CD4-positive, alpha-beta T cell treated with Interleukin-6 for 4 hours (primary cell): Measurements from ENCODE around the gene IFIT3.
"Not testable (repeated sequence)": the region's sequence is repeated elsewhere in the genome, so short reads cannot be mapped to it uniquely, and the experiment has no call there.

Experiments used
- DNase-seq: peaks from one replicate; pipeline ENCODE4 v3.0.0-alpha.2; 2020; ENCODE audit warnings: mixed read lengths

Gene IFIT3

GRCh38 chr10:89336241-89336640 is 8.4 kb downstream of the IFIT3 start:
- DNase-seq, result no peak

- peak; percentile 61 for DNase-seq
Observed at GRCh38 chr10:89337484-89337883, 9.7 kb downstream of the IFIT3 start.

DNA sequence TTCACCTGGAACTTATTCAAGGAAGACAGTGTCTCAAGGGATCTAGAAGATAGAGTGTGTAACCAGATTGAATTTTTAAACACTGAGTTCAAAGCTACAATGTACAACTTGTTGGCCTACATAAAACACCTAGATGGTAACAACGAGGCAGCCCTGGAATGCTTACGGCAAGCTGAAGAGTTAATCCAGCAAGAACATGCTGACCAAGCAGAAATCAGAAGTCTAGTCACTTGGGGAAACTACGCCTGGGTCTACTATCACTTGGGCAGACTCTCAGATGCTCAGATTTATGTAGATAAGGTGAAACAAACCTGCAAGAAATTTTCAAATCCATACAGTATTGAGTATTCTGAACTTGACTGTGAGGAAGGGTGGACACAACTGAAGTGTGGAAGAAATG is 10.9 kb downstream of the IFIT3 start:
- no peak for DNase-seq

DNA sequence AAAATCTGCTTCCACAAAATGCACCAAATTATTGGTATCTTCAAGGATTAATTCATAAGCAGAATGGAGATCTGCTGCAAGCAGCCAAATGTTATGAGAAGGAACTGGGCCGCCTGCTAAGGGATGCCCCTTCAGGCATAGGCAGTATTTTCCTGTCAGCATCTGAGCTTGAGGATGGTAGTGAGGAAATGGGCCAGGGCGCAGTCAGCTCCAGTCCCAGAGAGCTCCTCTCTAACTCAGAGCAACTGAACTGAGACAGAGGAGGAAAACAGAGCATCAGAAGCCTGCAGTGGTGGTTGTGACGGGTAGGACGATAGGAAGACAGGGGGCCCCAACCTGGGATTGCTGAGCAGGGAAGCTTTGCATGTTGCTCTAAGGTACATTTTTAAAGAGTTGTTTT is 12.1 kb downstream of the IFIT3 start:
- DNase-seq, result no peak

DNA sequence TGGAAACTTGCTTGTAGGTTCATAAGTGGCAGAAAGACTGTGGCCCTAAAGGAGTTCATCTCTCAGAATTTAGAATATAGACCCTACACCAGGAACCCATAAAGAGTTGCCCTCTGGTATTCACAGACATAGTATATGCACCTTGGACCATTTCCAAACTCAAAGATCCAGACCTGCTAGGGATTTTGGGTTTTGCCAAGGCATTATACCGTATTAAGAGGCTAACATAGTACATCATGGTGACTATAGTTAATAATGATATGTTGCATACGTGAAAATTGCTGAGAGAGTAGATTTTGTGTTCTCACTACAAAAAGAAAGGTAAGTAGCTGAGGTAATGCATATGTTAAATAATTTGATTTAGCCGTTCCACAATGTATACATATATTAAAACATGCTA is 13.9 kb downstream of the IFIT3 start:
- DNase-seq, result no peak

- DNase-seq, result no peak
Observed at GRCh38 chr10:89342206-89342958, 14.6 kb downstream of the IFIT3 start.

DNA sequence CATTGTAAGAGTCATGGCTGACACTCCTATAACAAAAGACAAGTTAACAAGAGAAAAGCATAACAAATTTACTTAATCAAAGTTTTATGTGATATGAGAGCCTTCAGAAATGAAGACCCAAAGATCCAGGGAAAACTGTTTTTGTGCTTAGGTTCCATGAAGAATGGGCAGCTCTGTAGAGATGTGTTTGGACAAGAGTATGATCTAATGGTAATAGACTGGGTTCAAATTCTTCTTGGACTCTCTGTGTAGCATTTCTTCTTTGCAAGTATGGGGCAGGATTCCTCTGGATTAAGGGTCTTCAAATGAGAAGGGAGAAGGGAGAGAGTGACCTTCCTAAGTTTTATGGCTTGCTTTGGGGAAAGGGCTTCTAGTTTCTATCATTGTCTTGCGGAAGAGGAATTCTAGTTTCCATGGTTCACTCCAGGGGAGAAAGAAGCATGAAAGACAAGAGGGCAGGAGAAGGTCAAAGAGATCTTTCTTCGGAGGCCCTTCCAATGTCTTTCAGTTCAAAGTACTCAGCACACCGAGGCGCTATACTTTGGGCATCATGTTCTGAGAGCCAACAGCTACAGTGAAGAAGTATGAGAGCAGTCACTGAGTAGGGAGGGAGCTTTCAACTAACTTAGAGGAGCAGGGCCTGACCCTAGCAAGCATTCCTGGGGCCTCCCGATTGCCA is 15.4 kb downstream of the IFIT3 start:
- DNase-seq, result no peak

DNA sequence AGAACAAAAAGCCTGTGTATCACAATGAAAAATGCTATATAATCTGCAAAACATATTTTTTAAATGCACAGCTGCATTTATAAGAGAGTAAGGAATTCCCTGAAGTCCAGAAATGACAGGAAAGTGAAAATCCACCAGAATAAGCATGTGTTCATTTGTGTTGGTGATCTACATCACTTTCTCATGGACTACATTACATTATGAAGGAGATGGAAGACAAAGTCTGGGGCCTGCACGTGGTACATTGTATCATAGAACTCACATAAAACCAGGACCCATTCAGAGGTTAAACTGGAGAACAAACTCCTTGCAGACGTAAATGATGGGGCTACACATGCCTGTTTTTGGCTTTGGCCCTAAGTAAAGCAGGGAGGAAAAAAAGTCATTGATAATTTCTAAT is 16.4 kb downstream of the IFIT3 start:
- no peak for DNase-seq

GRCh38 chr10:89345367-89346000 is 17.7 kb downstream of the IFIT3 start:
- no peak for DNase-seq

- no peak for DNase-seq
Observed at GRCh38 chr10:89346405-89347254, 18.8 kb downstream of the IFIT3 start.

DNA sequence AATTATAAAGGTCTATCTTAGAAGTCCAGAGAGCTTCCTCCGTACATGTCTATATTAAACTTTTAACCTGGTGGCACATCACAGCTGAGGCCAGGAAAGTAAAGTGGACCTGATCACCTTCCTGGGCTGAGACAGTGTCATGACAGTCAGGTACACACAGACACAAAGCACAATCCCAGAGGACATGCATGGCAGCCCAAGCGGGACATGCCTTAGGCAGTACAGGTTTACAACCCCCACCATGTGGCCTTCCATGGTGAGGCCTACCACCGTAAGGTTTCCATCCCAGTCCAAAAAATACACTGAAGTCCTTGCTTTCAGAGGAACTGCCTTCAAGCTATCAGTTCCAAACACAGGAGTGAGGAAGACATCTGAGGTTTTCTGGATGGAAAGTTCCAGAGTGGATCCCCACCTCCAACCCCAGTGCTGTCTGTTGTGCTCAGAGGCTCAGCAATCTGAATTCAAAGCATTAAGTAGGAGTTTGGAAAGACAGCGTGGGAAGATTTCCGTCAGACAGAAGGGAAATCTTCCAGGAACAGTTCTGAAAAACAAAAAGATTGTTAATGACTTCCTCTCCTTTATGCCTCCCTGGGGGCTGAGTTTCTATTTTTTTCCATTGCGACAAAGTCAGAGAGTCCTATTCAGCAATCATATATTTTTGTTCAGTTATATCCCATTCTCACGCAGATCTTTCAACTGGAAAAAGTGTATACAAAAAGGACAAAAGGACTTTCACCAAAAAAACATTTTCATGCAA is 20.1 kb downstream of the IFIT3 start:
- DNase-seq, result no peak

- DNase-seq, result no peak
Observed at GRCh38 chr10:89348481-89348880, 20.7 kb downstream of the IFIT3 start.

- no peak for DNase-seq
Observed at GRCh38 chr10:89348975-89349374, 21.2 kb downstream of the IFIT3 start.

DNA sequence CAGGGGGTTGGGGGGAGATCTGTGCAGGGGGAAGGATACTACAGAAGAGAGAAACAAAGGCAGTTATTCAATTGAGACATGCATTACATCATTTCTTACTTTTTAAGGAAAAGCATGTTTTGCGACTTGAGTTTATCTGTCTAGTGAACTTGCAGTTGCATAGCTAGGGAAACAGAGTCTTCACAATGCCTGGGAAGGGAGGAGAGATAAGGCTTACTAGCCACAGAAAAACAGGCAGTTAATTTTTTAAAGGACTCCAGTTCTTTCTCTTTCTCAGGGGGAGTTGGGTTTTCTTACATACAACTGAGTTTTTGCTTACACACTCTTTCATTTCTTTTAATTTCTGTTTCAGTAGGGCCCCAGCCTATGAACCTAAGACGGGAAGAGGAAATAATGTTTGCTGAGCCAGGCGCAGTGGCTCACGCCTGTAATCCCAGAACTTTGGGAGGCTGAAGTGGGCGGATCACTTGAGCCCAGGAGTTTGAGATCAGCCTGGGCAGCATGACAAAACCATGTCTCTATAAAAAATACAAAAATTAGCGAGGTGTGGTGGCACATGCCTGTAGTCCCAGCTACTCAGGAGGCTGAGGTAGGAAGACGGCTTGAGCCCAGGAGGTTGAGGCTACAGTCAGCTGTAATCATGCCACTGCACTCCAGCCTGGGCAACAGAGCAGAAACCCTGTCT is 23.0 kb downstream of the IFIT3 start:
- not testable (repeated sequence) for DNase-seq

DNA sequence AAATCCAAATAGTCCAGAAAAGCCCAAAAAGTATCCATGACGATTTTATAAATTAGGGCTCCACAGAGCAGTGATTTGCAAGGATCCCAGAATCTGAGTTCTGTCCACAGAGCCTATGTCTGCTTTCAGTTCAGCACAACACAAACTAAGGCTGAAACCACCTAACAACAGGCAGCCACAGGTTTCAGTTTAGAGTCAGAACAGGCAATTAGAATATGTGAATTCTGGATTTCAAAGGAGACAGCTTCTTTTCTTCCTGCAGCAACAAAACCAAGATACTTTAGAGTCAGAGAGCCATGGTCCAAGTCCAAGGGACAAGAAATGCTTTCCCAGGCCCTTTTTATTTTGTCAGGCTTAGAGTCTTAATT is 23.6 kb downstream of the IFIT3 start:
- DNase-seq, result no peak

DNA sequence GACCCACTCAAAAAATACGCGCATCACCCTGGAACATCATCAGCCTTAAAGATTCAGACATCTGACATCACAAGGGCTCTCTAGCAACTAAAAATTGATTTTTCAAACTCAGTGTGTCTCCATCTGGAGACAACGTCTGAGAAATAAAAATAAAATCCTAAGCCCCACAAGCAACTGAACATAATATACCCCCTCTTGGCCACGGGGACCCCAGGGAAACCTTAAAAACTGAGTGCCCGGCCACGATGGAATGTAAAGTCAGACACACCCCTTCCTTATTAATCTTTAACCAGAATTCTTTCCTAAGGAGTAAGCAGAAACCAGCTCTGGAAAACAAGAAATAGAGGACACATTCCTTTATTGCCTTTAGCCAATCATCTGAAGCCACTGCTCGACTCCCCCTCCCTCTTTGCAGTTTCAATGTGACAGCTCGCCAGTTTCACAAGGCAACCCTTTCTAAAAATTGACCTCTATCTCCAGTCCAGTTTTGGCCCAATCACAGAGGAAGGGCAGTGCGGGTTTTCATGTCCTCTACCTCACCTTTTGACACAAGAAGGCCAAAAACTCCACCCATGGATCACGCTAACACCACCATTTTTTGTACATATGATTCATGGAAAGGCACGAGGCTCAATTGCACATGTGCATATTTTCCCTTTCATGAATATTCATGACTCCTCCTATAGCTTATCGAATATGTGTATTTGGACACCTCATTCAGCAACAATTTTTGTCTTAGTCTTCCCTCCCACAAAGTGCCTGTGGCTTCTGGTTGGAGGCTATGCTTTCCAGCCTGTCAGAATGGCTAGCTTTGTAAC is 24.2 kb downstream of the IFIT3 start:
- DNase-seq, result no peak

- no peak for DNase-seq
Observed at GRCh38 chr10:89352802-89353201, 25.0 kb downstream of the IFIT3 start.

- DNase-seq, result no peak
Observed at GRCh38 chr10:89355394-89355931, 27.7 kb downstream of the IFIT3 start.

DNA sequence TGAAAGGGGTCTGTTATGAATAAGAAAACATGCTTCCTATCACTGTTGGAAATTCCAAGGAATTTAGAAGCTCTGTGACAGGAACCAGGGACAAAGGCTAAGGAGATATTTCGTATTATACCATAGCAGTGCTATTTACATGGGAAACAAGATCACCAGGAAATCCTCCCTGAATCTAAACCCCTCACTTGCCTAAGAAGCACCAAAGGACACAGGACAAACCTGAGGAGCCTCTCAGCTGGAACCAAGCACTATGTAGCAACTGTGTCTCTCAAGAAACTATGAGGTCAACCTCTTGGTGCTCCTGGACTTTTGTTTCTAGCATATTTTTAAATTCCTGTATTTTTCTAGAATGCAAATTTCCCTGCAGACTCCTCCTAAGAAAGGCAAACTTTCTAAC is 29.3 kb downstream of the IFIT3 start:
- DNase-seq, result no peak

DNA sequence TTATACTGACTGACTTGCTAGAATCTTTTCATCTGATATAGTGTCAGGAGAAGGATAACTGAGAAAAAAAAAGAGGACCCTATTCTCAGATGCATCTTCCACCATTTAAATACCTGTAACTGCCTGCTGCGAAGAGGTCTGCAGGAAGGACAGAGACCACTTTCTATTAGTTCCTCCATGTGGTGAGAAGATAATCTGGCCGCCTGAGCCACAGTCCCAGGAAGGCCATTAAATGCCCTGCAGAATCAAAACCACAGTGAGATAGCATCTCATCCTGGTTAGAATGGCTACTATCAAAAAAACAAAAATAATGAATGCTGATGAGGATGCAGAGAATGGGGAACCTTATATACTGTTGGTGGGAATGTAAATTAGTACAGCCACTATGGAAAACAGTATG is 30.2 kb downstream of the IFIT3 start:
- DNase-seq, result no peak

DNA sequence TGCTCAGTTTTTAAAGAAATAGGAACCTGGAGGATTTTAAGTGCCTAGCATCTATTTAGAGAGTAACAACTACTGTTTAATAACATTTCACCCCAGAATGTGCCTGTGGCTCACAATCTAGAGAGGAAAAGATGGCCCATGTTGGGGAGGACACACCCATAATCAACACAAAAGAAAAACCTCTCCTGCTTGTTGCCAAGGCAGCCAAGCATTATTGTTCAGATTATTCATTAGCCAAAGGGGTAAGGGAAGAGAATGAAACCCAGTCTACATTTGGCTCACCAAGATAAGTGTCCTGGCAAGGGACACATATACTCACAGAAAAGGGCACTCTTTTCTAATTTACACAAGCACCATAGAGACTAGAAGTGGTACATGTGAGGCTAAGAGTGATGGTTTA is 32.4 kb downstream of the IFIT3 start:
- no peak for DNase-seq
